GM19372 (cell line): ENCODE data around the gene CNTNAP5.

Experiments used
- ATAC-seq: cut with Tn5 transposase; IDR thresholded peaks from one replicate; pipeline ENCODE4 v1.9.1; 2021; ENCODE audit warnings: mild to moderate bottlenecking, low read depth, moderate library complexity; ENCODE audit not compliant: unreplicated experiment

CNTNAP5 gene

DNA sequence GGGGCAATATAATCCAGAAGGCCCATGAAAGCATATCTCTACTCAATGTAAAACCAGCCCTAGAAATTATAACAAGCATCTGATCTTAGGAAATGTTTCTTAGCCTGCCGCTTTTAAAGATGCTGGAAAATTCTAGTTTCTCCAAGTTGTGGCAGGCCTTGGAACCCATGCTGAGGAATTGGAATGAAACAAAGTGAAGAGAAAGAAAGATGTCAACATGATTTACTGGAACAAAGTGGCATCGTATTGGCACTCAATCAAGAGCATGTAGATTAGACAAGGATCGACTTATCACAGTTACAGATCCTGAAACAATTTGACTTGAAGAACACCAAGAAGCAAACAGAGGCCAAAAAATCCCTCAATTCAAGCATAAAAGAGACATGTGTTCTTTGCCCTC lies 28.7 kb downstream of the CNTNAP5 start:
- ATAC-seq = no peak

DNA sequence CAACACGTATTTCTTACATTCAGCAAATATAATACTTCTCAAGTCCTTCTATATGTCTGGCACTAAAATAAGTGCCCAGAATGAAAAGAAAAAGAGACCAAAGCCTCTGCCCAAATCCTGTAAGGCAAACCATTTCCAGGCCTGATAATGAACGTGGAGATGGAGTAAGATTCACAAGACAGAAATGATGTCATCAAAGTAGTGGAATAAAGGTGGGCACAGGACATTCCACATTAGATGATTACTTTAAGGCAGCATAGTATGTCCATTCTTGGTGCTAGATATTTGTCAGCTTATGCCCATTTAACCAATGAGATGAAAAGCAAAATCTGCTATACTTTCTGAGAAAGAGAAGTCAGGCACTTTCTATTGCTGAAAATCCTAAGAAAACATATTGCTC lies 38.5 kb downstream of the CNTNAP5 start:
- no peak for ATAC-seq

DNA sequence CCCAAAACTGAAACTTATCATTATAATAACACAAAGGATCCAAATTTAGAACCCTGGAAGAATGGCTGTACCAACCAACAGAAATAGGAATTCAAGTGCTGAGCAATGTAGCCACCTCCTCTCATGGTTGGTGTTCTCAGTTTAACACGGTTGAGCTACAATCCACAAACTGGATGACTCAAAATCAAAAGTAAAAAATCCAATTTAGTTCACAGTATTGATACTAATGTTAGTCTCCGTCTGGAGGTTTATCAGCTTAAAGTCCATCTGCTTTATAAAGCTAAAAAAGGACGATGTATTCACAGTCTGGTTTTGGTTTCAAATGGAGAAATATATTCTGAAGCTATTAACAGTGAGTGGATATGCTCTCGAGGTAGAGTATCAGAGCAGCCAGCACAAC lies 40.5 kb downstream of the CNTNAP5 start:
- ATAC-seq = no peak

DNA sequence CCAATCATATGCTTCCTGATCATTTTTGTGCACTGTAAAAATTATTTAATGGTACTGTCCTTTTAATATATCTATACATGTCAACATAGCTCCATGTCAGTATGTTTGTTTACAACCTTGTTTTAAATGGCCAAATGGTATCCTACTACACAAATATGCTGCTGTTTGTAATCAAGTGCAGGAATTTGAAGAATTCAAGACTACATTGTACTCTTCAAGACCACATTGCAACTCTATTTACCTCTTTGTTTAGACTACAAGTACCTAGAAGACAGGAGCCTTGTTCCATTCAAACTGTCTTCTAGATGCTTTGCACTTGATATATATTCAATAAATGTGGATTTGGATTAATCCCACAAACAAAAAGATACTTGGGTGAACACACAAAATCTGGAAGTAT lies 41.7 kb downstream of the CNTNAP5 start:
- ATAC-seq = no peak

DNA sequence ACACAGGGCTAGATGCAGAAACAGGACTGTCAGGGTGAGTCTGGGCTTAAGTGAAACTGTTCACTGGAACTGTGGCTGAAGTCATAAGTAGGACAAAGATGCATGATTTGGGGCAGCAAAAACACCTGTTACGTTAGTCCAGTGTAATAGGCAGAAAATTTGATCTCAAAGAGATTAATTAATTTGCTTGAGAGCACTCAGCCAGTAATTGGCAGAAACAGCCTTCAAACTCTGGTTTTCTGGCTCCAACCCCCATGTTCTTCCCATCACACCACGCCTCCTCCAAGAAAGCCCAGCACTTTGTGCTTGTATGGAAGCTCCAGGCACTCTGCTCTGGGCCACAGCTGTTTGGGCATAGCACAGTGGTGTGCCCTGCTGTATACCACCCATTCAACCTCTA lies 54.0 kb downstream of the CNTNAP5 start:
- no peak for ATAC-seq

DNA sequence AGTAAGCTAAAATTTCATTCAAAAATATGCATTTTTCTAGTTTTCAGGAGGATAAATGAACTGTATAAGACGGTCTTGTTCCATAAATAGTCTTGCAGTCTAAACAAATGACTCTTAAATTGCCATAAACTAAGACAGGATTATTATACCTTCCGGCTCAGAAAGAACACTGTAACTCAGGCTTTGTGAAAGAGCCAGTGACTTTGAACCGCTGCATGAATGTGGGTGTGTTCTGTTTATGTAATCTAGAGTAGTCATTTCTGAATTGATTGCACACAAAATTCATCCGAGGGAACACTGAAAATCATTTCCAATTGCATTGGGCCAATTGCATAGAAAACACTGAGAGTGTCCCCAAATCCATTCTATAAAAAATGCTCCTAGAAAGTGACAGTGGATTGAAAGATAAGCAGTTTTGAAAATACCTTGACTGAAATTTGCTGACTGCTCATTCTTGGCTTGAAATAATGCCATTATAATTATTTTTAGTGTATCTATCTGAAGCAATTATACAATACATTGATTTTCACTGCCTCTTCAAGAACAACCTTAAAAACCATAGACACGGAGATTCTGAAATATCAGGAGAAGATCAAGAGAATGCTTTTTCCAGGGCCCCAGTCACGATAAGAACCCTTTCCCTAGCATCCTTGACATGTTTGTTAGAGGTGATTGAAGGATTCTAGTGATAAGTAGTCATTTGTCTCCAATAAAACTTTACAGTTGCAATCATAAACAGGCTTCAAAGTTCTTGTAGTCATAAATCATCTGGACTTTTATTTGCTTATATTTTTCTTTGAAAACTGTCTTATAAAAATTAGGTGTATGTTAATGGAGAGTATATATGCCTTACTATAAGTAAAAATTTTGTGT lies 55.4 kb downstream of the CNTNAP5 start:
- ATAC-seq = no peak

DNA sequence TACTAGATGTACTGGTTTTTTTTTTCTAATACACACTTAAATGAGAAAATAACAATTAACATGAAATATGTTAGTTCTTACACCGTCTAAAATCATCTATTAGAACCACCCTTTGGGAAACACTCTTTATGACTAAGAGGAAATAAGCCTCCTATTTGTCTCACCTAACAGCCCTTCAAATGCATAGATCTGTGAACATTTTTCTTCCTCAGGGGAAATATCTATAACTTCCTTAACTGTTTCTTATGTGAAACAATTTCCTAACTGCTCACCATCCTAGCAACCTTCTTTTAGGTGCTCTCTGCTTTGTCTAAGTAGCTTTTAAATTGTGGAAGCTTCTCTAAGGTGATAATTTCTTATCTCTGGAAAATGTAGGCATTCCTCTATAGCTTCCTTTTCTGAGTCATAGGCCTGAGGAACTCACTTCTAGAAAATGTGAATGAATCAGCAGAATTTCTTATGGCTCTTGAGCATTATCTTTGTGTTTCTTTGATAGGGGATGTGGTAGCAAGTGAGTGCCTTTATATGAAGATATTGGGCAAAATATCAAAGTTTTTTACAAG lies 56.1 kb downstream of the CNTNAP5 start:
- no peak for ATAC-seq

DNA sequence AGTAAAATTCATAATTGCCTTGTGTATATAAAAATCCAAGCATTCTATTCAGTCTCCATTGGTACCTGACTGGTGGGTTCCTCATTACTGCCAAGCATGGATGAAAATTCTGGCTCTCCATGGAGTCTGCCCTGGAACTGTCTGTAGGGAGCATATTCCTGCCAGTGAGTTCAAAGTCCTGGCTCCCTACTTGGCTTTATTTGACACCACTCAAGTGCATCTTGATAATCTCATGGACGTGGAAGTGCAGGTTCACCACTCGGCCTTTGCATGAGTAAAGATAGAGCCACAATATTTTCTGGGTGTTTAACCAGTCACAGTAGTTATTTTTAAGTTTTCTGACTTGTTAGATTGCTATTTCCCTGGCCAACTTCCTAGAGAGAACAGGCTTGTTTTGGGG lies 63.5 kb downstream of the CNTNAP5 start:
- ATAC-seq = no peak

DNA sequence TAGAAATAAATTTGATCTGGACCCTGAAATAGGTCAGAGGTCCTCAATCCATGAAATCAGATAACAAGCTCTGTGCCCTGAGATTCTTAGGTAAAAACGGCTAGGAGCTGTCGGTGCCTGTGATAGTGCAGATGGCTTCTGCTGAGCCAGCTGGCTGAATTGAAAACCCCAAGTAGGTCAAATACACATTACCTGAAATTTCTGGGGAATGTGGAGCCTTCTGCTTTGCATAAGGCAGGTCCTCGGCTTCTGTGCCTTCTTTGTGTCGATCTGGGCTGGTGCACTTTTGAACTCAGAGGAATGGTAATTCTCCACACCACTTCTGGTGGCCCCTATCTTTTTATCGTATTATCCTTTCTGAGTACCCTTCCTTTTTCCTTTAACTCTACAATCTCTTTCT lies 66.6 kb downstream of the CNTNAP5 start:
- ATAC-seq = no peak

DNA sequence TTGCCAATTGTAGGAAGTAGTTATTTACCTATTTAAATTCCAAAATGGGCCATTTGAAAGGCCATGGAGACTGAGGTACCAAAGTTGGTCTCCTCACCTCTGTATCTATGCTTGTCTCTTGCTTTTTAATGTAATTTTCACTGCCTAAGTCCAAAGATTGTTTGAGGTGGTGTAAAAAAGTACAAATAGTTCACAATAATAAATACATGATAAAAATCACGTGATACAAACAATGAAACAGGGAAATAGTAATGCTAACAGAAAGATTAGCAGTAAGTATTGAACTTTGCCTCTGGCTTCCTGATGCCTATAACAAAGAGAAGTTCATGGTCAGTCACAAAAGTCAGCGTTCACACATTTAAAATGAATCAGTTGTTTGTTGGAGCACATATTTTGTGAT lies 67.6 kb downstream of the CNTNAP5 start:
- no peak for ATAC-seq

DNA sequence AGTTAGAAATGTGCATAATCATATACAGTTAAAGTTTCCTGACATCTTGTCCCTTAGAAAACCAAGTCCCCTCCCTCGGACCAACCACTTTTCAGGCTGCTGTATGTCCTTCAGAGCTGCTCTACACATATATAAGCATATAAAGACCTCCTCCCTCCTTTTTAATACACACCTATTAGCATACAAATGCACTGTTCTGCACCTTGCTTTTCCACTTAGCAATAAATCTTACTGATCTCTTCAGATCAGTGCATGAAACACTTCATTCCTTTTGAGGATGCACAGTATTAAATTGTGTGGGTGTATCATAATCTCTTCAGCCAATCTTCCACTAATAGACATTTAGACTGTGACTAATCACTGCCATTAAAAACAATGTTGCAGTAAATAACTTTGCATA lies 79.8 kb downstream of the CNTNAP5 start:
- no peak for ATAC-seq

DNA sequence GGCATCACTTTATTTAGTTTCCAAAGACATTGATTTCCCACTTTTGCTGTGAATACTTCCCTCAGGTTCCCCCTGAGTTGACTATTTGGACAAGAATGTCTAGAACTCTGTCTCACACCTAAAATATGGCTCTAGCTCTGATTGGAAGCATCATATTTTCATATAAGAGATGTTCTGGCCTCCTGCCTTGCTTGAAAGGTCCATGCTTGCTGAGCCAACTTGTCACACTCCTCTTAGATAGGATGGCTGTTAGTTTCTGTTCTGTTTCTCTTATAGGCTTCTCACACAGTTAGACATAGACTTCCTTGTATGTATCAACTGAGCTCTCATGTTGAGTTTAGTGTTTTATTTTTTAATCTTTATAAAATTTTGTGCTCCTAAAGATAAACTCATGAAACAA lies 87.1 kb downstream of the CNTNAP5 start:
- no peak for ATAC-seq

DNA sequence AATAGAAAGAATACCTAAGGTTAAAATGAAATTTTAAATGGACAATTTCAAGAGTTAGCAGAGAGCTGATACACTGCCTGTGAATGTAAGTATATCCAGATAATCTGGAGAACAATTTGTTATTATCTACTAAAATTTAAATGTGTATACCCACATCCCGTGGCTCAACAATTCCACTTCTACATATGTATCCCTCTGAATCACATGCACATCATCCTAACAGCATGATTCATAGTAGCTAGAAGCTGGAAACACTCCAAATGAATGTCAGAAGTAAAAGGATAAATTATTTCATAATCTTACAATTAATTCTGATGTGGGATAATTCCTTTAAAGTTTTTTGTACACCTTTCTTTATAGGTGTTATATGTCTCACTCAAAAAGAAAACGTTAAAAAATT lies 87.9 kb downstream of the CNTNAP5 start:
- no peak for ATAC-seq

DNA sequence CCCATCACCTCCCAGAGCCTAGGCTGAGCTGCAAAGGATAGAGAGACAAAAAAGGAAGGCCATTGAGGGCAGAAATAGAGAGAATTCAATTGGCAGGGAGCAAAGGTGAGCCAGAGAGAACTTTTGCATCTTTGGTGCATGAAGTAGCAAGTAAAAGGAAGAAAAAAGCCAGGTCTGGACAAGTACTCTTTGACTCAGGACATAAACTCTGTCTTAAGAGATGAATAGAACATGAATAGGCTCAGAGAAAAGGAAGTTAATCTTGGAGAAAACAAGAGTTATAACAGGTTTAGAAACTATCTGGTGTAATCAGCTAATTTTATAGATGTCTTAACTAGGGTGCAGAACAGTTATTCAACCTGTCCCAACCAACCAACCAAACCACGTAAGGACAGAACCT lies 95.2 kb downstream of the CNTNAP5 start:
- no peak for ATAC-seq

DNA sequence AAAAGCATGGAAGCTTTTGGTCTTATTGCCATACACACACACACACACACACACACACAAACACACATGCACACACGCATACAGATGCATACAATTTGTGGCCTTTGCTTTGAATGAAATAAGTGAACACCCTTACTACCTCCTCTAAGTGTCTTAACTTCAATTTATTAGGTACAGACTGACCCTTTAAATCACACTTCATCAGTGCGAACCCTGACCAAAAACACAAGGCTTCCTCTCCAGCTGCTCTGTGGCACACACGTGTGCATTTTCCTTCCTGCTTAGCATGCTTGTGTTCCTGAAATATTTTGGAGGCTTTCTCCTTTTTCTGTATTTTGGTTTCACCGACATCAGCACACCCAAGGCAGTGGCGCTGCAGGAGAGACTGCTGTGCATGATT lies 96.0 kb downstream of the CNTNAP5 start:
- no peak for ATAC-seq

DNA sequence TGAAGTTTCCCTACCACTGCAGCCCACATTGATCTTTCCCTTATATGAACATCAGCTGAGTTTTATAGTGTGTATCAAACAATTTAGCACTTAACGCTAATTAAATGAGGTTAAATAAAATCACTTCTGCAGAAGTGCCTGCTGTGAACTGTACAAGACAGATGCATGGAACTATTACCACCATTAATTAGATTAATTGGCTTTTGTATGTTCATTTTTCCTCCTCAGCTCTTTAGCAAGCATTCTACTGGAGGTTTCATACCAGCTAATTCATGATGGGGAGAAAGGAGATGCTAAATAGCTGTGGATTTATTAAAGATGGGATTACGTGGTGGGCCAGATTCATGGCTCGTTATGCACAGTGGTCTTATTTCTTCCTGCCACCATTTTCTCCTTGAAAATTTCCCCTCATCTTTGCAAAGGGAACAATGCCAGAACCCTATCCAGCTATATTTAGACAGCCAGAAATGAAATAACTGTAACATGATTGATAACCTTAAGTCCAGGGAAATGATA lies 96.7 kb downstream of the CNTNAP5 start:
- no peak for ATAC-seq

DNA sequence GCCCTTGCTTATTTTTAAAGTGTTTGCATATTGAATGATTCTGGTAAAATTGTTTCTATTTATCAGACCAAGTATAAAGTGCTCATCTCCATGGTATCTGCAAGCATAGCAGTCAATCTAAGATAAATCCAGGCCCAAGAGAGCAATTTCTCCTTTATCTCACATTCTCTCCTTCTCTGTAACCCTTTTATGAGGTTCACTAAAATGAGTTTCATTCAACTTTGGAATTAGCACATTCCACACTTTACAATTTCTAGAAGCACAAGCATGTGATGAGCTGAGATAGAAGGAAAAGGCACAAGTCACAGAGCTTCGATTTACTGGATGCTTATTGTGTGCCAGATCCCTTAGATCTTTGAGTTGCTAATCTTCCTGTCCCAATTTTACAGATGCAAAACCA lies 97.3 kb downstream of the CNTNAP5 start:
- ATAC-seq = no peak

DNA sequence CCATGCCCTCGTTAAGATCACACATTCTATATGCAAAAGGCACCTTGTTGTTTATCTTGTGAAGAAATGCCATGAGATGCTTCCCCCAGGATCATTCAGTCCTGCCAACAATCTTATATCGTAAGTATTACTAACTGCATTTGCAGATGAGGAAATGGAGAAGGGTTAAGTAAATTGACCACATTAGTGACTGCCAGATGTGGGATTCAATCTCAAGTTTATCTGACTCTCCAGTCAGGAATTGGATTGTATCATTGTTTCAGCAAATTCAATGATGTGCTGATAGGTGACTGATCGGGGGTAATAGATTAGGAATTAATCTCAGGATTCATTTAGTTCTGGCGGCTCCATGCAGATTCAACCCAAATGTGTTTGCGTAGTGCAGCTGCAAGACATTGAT lies 106.2 kb downstream of the CNTNAP5 start:
- no peak for ATAC-seq

DNA sequence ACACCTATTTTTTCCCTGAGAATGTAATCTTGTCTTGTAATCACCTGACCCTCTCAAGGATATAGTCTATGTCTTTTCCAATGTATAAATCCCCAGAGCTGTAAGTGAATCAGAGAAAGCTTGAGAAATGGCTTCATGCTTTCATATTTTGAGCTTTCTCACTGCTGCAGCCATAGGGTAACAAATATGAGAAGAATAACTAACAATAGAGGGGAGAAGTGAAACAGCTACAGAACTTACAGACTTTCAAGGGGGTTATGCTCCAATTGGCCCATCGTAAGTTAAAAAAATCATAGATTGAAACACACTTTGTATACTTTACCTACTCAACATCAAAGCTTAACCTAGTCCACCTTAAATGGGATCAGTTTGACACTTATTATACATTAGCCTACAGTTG lies 111.0 kb downstream of the CNTNAP5 start:
- no peak for ATAC-seq

DNA sequence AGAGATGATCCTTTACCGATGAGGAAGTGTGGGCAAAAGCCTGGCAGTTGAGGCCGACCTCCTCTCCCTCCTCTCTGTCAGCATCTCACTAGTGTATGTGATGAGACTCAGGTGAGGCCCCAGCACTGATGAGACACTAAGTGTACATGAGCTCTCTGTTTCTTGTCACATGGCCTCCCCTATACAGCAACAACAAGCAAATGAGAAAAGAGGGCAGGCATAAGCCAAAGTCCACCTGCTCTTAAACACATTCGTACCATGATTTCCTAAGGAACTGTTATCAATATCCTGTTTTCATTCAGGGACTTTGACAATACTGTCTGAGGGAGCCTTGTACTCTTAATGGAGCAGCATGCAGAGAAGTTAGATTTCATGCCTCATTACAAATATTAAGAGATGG lies 113.0 kb downstream of the CNTNAP5 start:
- ATAC-seq = no peak

DNA sequence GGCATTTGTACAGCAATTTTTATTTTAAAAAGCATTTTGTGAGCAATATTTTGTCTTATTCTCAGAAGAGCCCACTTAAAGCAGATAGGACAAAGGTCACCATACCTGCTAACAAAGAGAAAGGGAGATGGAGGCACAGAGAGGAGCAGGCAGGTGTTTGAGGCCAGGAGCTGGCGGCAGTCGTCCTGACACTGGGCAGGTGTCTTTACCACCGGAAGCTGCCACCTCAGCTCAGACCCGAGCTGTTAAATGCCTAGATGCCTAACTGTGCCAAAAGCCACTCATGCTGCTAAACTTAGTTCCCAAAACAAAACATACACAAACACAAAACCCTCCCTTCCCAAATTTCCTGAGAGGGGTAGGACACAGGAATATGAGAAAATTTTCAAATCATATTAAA lies 120.9 kb downstream of the CNTNAP5 start:
- ATAC-seq = no peak

DNA sequence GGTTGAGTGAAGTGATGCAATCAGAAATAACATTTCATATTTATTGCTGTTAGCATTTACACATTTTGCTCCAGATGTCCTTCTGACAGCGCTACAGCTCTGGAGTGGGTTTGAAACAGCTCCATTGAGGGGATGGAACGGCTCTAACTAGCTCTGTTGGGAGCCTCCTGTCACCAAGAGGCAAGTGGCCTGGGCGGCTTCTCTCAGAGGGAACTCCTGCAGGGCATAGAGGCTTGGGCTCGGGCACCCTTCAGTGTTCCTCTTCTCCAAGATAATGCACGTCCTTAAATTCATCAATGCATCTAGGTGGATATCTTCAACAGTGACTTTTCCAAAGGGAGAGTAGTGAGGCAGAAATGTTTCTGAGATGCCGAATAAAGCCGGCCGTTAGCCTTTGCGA lies 122.5 kb downstream of the CNTNAP5 start:
- no peak for ATAC-seq
